Heart left ventricle (tissue), 13 donors: Measurements from ENCODE around the gene PALD1.

Source experiments
- POLR2A ChIP-seq, 2 donors: fragments of 450-650 bp; IDR thresholded peaks; one replicate each; pipeline ENCODE4 v1.6.1; 2017; ENCODE audit warnings: antibody characterized with exemption in 2 of 2, mild to moderate bottlenecking in 2 of 2, moderate library complexity in 2 of 2
- TF ChIP-seq, protein P1 (sequence below), 12 donors: fragments of 200-600 bp; sonication (generic) in 4 of 12; IDR thresholded peaks; one replicate each; pipeline versions ENCODE4 v1.5.0 to v1.8.0; 2018 to 2022; ENCODE audit warnings: antibody characterized with exemption in 12 of 12, mild to moderate bottlenecking in 5 of 12
- donor health status: ischemic (EF 13 %, LVEDD 7.1; RV severe dilation, severe dysfunction).
- donor health status: DM: no; HTN: yes; CAD: no.
- donor health status: DM: no; HTN: no; CAD: no.
- donor health status: ischemic (EF 25% LVEDD 6.9; RV normal size, moderate dysfunction).
- donor health status: ischemic (EF 25% LVEDD 5.7; RV mildly dilated, moderate dysfunction).
- donor health status: ischemic (EF 35%, LVEDD 5.7; RV mildly dilated, moderate dysfunction).
- donor health status: nonischemic (EF 11% LVEDD 7.7; RV severe dilation, severe dysfunction).
- donor health status: DM: yes; HTN: yes; CAD: no.
- donor health status: PGD.
- donor health status: ischemic (EF 29% LVEDD 5.4; RV normal size, mild dysfunction).
- donor health status: nonischemic (EF 23%, LVEDD 6.1; RV moderate dilation, normal function).

DNA sequence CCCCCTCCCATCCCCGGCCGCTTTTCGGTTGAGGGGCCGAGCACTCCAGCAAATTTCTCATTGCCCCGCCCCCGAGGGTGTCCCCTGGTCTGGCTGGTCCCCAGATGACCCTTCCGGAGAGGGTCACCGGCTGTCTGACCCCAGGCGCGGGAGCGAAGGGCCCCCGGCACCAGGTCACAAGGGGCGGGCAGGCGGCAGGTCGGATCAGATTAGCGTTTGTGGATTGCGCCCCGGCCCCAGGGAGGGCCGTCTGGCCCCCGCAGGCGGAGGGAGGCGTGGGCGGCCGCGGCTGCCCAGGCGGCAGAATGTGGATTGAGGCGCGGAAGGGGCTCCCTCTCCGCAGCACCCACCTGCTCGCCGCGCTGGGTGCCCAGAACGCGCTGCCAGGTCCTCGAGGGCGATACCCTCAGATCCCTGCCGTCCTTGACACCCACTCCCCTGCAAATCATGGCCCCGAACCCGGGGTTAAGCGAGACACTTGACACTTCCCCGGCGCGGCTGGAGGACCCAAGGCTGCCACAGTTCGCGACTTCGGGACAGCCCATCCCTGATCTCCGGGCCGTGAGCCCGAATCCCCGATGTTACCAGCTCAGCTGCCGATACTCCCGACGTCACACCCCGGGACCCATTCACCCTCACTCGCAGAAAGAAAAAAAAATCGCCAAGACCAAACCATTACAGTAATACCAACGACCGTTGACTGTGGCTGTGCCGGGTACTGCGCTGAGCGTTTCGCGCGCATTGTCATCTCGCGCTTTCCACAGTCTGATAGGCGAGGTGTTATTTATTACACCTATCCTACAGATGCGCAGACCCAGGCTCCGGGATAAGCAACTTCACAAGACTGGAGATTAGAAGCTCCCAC is 38.0 kb upstream of the PALD1 start:
- TF ChIP-seq POLR2A (IDR thresholded peaks at IDR 0.05): no peak
- TF ChIP-seq, protein P1, sequence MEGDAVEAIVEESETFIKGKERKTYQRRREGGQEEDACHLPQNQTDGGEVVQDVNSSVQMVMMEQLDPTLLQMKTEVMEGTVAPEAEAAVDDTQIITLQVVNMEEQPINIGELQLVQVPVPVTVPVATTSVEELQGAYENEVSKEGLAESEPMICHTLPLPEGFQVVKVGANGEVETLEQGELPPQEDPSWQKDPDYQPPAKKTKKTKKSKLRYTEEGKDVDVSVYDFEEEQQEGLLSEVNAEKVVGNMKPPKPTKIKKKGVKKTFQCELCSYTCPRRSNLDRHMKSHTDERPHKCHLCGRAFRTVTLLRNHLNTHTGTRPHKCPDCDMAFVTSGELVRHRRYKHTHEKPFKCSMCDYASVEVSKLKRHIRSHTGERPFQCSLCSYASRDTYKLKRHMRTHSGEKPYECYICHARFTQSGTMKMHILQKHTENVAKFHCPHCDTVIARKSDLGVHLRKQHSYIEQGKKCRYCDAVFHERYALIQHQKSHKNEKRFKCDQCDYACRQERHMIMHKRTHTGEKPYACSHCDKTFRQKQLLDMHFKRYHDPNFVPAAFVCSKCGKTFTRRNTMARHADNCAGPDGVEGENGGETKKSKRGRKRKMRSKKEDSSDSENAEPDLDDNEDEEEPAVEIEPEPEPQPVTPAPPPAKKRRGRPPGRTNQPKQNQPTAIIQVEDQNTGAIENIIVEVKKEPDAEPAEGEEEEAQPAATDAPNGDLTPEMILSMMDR (IDR thresholded peaks at IDR 0.05): no peak
